GM12878 (cell line): ENCODE data around the gene AIF1L. TPM values are rescaled to one million over a fixed set of nuclear protein-coding genes. Genes with fewer than 3 reads are reported as not detected.

ENCODE experiments used
- ATAC-seq: fragments of 200-7000 bp; cut with Tn5 transposase; 3 replicates; pipeline ENCODE4 v1.9.1; 2020; ENCODE audit warnings: mild to moderate bottlenecking, moderate library complexity
- BruUV-seq: library from RNA; stranded (reverse); fragments of 400-500 nt; replicated peaks from 2 replicates; lab custom pipeline; 2021; lab: Mats Ljungman, UMichigan
- CTCF ChIA-PET: fragments of 300-600 bp; sonication (Branson Sonifier 250); formaldehyde crosslinking; extraction: SDS; loops from one replicate; lab custom pipeline; 2021; ENCODE audit warnings: inconsistent platforms; lab: Yijun Ruan, JAX
- POLR2A ChIA-PET: fragments of 350-600 bp; formaldehyde crosslinking; extraction: SDS; loops from one replicate; lab custom pipeline; 2021; ENCODE audit warnings: inconsistent platforms; lab: Charles Lee
- RAD21 ChIA-PET: fragments of 300-600 bp; sonication (Branson Sonifier 250); formaldehyde crosslinking; loops from one replicate; lab custom pipeline; 2023; ENCODE audit warnings: antibody characterized with exemption; ENCODE audit not compliant: unreplicated experiment; lab: Charles Lee
- SMC1A ChIA-PET: fragments of 300-600 bp; sonication (Branson Sonifier 250); formaldehyde crosslinking; loops from one replicate; lab custom pipeline; 2023; ENCODE audit not compliant: unreplicated experiment, uncharacterized antibody; lab: Charles Lee
- DNase-seq: peaks from one replicate; pipeline ENCODE4 v3.0.0-alpha.2; 2011; ENCODE audit warnings: low read depth, low spot score
- FAIRE-seq: peaks from 3 replicates; lab custom pipeline; 2011; peaks lifted over from hg19 to GRCh38; lab: Jason Lieb, UNC
- H2AFZ ChIP-seq: 2 replicates; pipeline ENCODE4 v1.6.0; 2011; ENCODE audit warnings: low read depth, low read length, control low read depth; ENCODE audit not compliant: control insufficient read depth
- H3K27ac ChIP-seq: 2 replicates; pipeline ENCODE4 v1.5.1; 2011; ENCODE audit warnings: control low read depth; ENCODE audit not compliant: control insufficient read depth, insufficient read depth
- H3K27me3 ChIP-seq, 2 experiments: replicated peaks in 1 of 2; 2 replicates each; pipeline versions ENCODE4 v1.6.0 to v1.6.1; 2011; ENCODE audit warnings: low read length in 1 of 2; ENCODE audit not compliant: control insufficient read depth in 2 of 2, insufficient read depth in 2 of 2
- H3K36me3 ChIP-seq, 2 experiments: 2 replicates each; pipeline ENCODE4 v1.5.1; 2011; ENCODE audit warnings: low read length in 1 of 2; ENCODE audit not compliant: control insufficient read depth in 2 of 2, insufficient read depth in 2 of 2
- H3K4me1 ChIP-seq: 2 replicates; pipeline ENCODE4 v1.6.1; 2011; ENCODE audit warnings: mild to moderate bottlenecking, low read length, moderate library complexity, mixed read lengths; ENCODE audit not compliant: control insufficient read depth, insufficient read depth
- H3K4me2 ChIP-seq: 2 replicates; pipeline ENCODE4 v1.6.0; 2011; ENCODE audit warnings: control low read depth; ENCODE audit not compliant: control insufficient read depth, insufficient read depth
- H3K4me3 ChIP-seq: fragments of 200-600 bp; sonication (generic); 2 replicates; pipeline ENCODE4 v1.5.1; 2016
- H3K79me2 ChIP-seq: 2 replicates; pipeline ENCODE4 v1.6.0; 2011; ENCODE audit warnings: low read length; ENCODE audit not compliant: control insufficient read depth, insufficient read depth
- H3K9ac ChIP-seq: 2 replicates; pipeline ENCODE4 v1.8.0; 2011; ENCODE audit warnings: low read length, control low read depth, mixed read lengths; ENCODE audit not compliant: control insufficient read depth, insufficient read depth
- H3K9me3 ChIP-seq: replicated peaks from 3 replicates; pipeline ENCODE4 v1.5.1; 2011; ENCODE audit warnings: mild to moderate bottlenecking, low read length; ENCODE audit not compliant: control insufficient read depth, insufficient read depth
- H4K20me1 ChIP-seq: 2 replicates; pipeline ENCODE4 v1.6.0; 2011; ENCODE audit not compliant: control insufficient read depth, insufficient read depth
- CEBPB ChIP-seq, 2 experiments: fragments of 150-350 bp in 1 of 2; IDR thresholded peaks; 2 replicates each; pipeline ENCODE4 v1.6.1; 2012 to 2014; ENCODE audit warnings: low read depth in 2 of 2, low read length in 2 of 2, borderline replicate concordance in 1 of 2, inconsistent platforms in 1 of 2
- ESRRA ChIP-seq: IDR thresholded peaks from 2 replicates; pipeline ENCODE4 v1.6.1; 2012; ENCODE audit warnings: mild to moderate bottlenecking, low read length, improper control_type of control experiment
- GATAD2B ChIP-seq: fragments of 450-650 bp; conservative IDR thresholded peaks from 2 replicates; pipeline ENCODE4 v1.6.1; 2017; ENCODE audit warnings: low read depth, mild to moderate bottlenecking, moderate library complexity
- HCFC1 ChIP-seq: fragments of 150-350 bp; IDR thresholded peaks from 2 replicates; pipeline ENCODE4 v1.6.1; 2014; ENCODE audit warnings: low read length
- NBN ChIP-seq: fragments of 450-650 bp; IDR thresholded peaks from 2 replicates; pipeline ENCODE4 v1.6.1; 2016
- NFXL1 ChIP-seq: fragments of 450-650 bp; IDR thresholded peaks from 2 replicates; pipeline ENCODE4 v1.6.1; 2017; ENCODE audit warnings: antibody characterized with exemption, mild to moderate bottlenecking, borderline replicate concordance
- NR2F1 ChIP-seq: fragments of 450-650 bp; conservative IDR thresholded peaks from 2 replicates; pipeline ENCODE4 v1.6.1; 2017; ENCODE audit warnings: mild to moderate bottlenecking
- POLR2AphosphoS2 ChIP-seq: IDR thresholded peaks from 2 replicates; pipeline ENCODE4 v1.6.1; 2011; ENCODE audit warnings: low read depth, mild to moderate bottlenecking, low read length, improper control_type of control experiment, moderate library complexity
- RCOR1 ChIP-seq: conservative IDR thresholded peaks from 2 replicates; pipeline ENCODE4 v1.6.1; 2012; ENCODE audit warnings: low read depth, low read length, improper control_type of control experiment
- RELB ChIP-seq: fragments of 450-650 bp; IDR thresholded peaks from 2 replicates; pipeline ENCODE4 v1.6.1; 2017; ENCODE audit warnings: low read depth, mild to moderate bottlenecking, moderate library complexity
- STAT1 ChIP-seq: fragments of 450-650 bp; conservative IDR thresholded peaks from 2 replicates; pipeline ENCODE4 v1.6.1; 2014; ENCODE audit warnings: antibody characterized with exemption, mild to moderate bottlenecking
- STAT3 ChIP-seq: IDR thresholded peaks from 2 replicates; pipeline ENCODE4 v1.6.1; 2011; ENCODE audit warnings: low read depth, low read length, improper control_type of control experiment
- ZNF622 ChIP-seq: fragments of 450-650 bp; IDR thresholded peaks from 2 replicates; pipeline ENCODE4 v1.6.1; 2017; ENCODE audit warnings: mild to moderate bottlenecking, inconsistent platforms
- WGBS: methylation state at CpG from one replicate; pipeline ENCODE4 v1.1.6; 2016; ENCODE audit warnings: low lambda C conversion rate; ENCODE audit not compliant: insufficient replicate concordance, insufficient coverage; ENCODE audit errors: missing lambda C conversion rate; 5-methylcytosine and 5-hydroxymethylcytosine counted together
- in situ Hi-C: fragments of 300-500 bp; cut with MboI; formaldehyde crosslinking; loops from 9 replicates; pipeline ENCODE4 v1.14.3; 2018; ENCODE audit warnings: mixed read lengths
- intact Hi-C: fragments of 100-400 bp; cut with micrococcal nuclease; formaldehyde crosslinking; loops from one replicate; pipeline ENCODE4 v1.14.2; 2022; ENCODE audit not compliant: unreplicated experiment
- polyA plus RNA-seq, 11 experiments: library from polyadenylated mRNA; depleted of rRNA in 4 of 11; unstranded in 6 of 11; stranded (reverse) in 5 of 11; fragments of >200 nt; fragmentation: Nextera tagmentation in 4 of 11; fragmentation: Illumina TruSeq in 1 of 11; extraction: Ambion mirVana in 4 of 11; extraction: Trizol in 1 of 11; gene quantifications; 1 replicate in 1 of 11; 2 replicates in 10 of 11; pipeline versions ENCODE4 v1.2.1 to v1.2.3, GENCODE V29; 2011 to 2016; ENCODE audit warnings: inconsistent platforms in 2 of 11, missing spikeins in 2 of 11, low read depth in 1 of 11
- total RNA-seq, 4 experiments: library from RNA; depleted of rRNA in 3 of 4; stranded (reverse); fragments of >200 nt in 3 of 4; fragmentation: Illumina TruSeq in 1 of 4; extraction: Trizol in 1 of 4; gene quantifications; 2 replicates each; pipeline versions ENCODE4 v1.2.1 to v1.2.3, GENCODE V29; 2013 to 2021
- TF ChIP-seq, protein P1 (sequence below): fragments of 450-650 bp; conservative IDR thresholded peaks from 2 replicates; pipeline ENCODE4 v1.6.1; 2017; ENCODE audit warnings: mild to moderate bottlenecking, moderate library complexity
- TF ChIP-seq, protein P2 (sequence below): fragments of 450-650 bp; IDR thresholded peaks from 2 replicates; pipeline ENCODE4 v1.6.1; 2017; ENCODE audit warnings: mild to moderate bottlenecking, moderate library complexity

Gene AIF1L
- total and polyA plus RNA-seq, 10 of the 15 experiments (the other 5 are each of a cell fraction or from before 2014, with no cell fraction given), result 0.07 to 0.15 (median 0.08) TPM; not detected in 7

- Histone ChIP-seq H3K4me3 (peak within 1 kb of the TSS; percentile 96), H3K79me2 (peaks cover 23% of the 10 kb centered on the region), H3K27ac (peak within 1 kb of the TSS; percentile 79), H2AFZ (peak within 1 kb of the TSS; percentile 90), H3K27me3 (no peaks in the 10 kb centered on the region), H3K36me3 (peaks cover 0 to 19% of the 10 kb centered on the region in 2 experiments; a peak in 3 of 4 replicates), H4K20me1 (no peaks in the 10 kb centered on the region), H3K4me1 (peaks cover 7% of the 10 kb centered on the region), H3K4me2 (peak within 1 kb of the TSS; percentile 86), H3K9me3 (no peaks in the 10 kb centered on the region), H3K9ac (peak within 1 kb of the TSS; percentile 94)
- FAIRE-seq (peak; percentile 98), ATAC-seq (peak; percentile 100), DNase-seq (peak; percentile 88)
- RAD21 ChIA-PET, result interaction anchor here (0.6 to 2.1 kb wide), 2 partner anchors 48 to 211 kb away, joined by 3 to 5 read pairs; no protein-coding TSS in a partner anchor
- intact Hi-C loops, result loop anchor here (5.0 kb wide), 1 partner anchor 147 kb away; no protein-coding TSS in a partner anchor
- under 1% methylated on average over 61 of the region's 61 CpGs for WGBS
- CTCF ChIA-PET, result interaction anchor here (0.6 to 1.4 kb wide), 6 partner anchors 12 to 619 kb away, joined by 3 to 6 read pairs (median 3); no protein-coding TSS in a partner anchor
- in situ Hi-C loops, result no loop called here
- SMC1A ChIA-PET, result interaction anchor here (1.3 kb wide), 1 partner anchor 247 kb away, joined by 6 read pairs; no protein-coding TSS in a partner anchor
- POLR2A ChIA-PET, result interaction anchor here (0.5 to 1.3 kb wide), 3 partner anchors 14 to 248 kb away, joined by 4 to 6 read pairs (median 4); no protein-coding TSS in a partner anchor
- BruUV-seq, result TSS peak; percentile 68
- TF ChIP-seq ESRRA, result peak; percentile 67; the same call in 1 of the 2 replicates
- no peak for TF ChIP-seq CEBPB (IDR thresholded peaks at IDR 0.05; ENCODE audit: borderline replicate concordance in 1 of 2, low read depth in 2 of 2, low read length in 2 of 2)
- TF ChIP-seq HCFC1, result peak; percentile 95
- TF ChIP-seq ZNF622, result no peak
- TF ChIP-seq NFXL1, result no peak
- TF ChIP-seq, protein P1, sequence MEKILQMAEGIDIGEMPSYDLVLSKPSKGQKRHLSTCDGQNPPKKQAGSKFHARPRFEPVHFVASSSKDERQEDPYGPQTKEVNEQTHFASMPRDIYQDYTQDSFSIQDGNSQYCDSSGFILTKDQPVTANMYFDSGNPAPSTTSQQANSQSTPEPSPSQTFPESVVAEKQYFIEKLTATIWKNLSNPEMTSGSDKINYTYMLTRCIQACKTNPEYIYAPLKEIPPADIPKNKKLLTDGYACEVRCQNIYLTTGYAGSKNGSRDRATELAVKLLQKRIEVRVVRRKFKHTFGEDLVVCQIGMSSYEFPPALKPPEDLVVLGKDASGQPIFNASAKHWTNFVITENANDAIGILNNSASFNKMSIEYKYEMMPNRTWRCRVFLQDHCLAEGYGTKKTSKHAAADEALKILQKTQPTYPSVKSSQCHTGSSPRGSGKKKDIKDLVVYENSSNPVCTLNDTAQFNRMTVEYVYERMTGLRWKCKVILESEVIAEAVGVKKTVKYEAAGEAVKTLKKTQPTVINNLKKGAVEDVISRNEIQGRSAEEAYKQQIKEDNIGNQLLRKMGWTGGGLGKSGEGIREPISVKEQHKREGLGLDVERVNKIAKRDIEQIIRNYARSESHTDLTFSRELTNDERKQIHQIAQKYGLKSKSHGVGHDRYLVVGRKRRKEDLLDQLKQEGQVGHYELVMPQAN, result peak; percentile 89
- TF ChIP-seq, protein P2, sequence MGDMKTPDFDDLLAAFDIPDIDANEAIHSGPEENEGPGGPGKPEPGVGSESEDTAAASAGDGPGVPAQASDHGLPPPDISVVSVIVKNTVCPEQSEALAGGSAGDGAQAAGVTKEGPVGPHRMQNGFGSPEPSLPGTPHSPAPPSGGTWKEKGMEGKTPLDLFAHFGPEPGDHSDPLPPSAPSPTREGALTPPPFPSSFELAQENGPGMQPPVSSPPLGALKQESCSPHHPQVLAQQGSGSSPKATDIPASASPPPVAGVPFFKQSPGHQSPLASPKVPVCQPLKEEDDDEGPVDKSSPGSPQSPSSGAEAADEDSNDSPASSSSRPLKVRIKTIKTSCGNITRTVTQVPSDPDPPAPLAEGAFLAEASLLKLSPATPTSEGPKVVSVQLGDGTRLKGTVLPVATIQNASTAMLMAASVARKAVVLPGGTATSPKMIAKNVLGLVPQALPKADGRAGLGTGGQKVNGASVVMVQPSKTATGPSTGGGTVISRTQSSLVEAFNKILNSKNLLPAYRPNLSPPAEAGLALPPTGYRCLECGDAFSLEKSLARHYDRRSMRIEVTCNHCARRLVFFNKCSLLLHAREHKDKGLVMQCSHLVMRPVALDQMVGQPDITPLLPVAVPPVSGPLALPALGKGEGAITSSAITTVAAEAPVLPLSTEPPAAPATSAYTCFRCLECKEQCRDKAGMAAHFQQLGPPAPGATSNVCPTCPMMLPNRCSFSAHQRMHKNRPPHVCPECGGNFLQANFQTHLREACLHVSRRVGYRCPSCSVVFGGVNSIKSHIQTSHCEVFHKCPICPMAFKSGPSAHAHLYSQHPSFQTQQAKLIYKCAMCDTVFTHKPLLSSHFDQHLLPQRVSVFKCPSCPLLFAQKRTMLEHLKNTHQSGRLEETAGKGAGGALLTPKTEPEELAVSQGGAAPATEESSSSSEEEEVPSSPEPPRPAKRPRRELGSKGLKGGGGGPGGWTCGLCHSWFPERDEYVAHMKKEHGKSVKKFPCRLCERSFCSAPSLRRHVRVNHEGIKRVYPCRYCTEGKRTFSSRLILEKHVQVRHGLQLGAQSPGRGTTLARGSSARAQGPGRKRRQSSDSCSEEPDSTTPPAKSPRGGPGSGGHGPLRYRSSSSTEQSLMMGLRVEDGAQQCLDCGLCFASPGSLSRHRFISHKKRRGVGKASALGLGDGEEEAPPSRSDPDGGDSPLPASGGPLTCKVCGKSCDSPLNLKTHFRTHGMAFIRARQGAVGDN, result peak; percentile 64; the same call in 1 of the 2 replicates
- TF ChIP-seq NR2F1, result peak; percentile 61; the same call in 1 of the 2 replicates
- TF ChIP-seq RELB, result peak; percentile 98
- TF ChIP-seq STAT1, result 0 out of 2 replicates have a peak, but pooled peaks have one; percentile 93
- no peak for TF ChIP-seq STAT3
- peak; percentile 99 for TF ChIP-seq NBN
- TF ChIP-seq RCOR1, result 0 out of 2 replicates have a peak, but pooled peaks have one; percentile 1
- TF ChIP-seq POLR2AphosphoS2, result peak; percentile 91
- TF ChIP-seq GATAD2B, result no peak; the same call in 1 of the 2 replicates
Measured at GRCh38 chr9:131125288-131126058, 29.1 kb downstream of the AIF1L start, which contains the start of gene NUP214. NUP214 (plus strand) TSS chr9:131125586; CDS start chr9:131125705, 119 bp downstream.
